ENCODE results near the gene C1orf167. TPM values are rescaled to one million over a fixed set of nuclear protein-coding genes. Genes with fewer than 3 reads are reported as not detected.

C1orf167 gene
- total and polyA plus RNA-seq, 2 of the 8 experiments (the other 6 are each of a cell fraction or from before 2014, with no cell fraction given), result 0.70 to 1.3 TPM

DNA sequence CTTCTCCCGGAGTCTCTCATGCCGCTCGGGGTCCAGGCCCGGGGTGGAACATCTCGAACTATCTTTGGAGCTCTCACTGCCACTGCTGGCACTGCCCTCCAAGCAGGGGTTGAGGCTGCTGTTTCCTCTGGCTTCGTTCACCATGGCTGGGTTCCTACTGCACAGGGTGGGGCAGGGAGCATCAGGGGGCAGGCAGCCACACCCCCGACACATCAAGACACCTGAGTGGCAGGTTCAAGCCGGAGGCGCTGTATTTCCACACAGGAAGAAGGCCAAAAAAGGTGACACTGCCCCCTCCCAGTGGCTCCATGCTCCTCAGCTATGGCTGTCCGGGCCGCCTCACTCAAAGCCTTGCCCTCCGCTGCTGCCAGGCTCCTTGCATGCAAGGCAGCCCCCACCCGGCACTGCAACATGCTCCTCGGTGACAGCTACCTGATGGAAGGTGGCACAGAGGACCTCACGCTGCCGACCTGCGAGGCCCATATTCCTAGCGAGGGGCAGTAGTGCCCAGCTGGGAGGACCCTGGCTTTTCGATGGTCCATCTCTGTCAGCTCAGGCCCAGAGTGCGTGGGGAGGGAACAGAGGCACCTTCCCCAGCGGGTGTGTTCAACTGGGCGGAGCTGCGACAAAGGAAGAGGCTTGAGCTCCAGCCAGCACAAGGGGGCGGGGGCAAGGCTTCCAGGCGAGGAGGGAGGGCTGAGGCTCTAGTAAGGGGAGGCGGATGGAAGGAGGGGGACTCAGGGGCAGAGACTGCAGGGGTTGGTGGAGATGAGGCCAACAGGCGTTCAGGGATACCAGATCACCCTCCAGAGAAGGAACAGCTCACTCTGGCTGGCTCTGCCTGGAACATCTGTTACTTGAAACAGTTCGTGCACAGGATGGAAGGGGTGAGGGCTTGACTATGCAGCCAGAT, 41.2 kb downstream of the C1orf167 start (continued):
- TF ChIP-seq, protein P1, sequence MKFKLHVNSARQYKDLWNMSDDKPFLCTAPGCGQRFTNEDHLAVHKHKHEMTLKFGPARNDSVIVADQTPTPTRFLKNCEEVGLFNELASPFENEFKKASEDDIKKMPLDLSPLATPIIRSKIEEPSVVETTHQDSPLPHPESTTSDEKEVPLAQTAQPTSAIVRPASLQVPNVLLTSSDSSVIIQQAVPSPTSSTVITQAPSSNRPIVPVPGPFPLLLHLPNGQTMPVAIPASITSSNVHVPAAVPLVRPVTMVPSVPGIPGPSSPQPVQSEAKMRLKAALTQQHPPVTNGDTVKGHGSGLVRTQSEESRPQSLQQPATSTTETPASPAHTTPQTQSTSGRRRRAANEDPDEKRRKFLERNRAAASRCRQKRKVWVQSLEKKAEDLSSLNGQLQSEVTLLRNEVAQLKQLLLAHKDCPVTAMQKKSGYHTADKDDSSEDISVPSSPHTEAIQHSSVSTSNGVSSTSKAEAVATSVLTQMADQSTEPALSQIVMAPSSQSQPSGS (IDR thresholded peaks at IDR 0.05; ENCODE audit: low read length), result no peak
- no peak for TF ChIP-seq SIRT6 (IDR thresholded peaks at IDR 0.05; ENCODE audit: low read length)
- no peak for TF ChIP-seq JUN (IDR thresholded peaks at IDR 0.05; ENCODE audit: low read depth, low read length)
- TF ChIP-seq ZNF274 (IDR thresholded peaks at IDR 0.05; ENCODE audit: borderline replicate concordance, extremely low read depth, low read length), result no peak
- TF ChIP-seq, protein P2, sequence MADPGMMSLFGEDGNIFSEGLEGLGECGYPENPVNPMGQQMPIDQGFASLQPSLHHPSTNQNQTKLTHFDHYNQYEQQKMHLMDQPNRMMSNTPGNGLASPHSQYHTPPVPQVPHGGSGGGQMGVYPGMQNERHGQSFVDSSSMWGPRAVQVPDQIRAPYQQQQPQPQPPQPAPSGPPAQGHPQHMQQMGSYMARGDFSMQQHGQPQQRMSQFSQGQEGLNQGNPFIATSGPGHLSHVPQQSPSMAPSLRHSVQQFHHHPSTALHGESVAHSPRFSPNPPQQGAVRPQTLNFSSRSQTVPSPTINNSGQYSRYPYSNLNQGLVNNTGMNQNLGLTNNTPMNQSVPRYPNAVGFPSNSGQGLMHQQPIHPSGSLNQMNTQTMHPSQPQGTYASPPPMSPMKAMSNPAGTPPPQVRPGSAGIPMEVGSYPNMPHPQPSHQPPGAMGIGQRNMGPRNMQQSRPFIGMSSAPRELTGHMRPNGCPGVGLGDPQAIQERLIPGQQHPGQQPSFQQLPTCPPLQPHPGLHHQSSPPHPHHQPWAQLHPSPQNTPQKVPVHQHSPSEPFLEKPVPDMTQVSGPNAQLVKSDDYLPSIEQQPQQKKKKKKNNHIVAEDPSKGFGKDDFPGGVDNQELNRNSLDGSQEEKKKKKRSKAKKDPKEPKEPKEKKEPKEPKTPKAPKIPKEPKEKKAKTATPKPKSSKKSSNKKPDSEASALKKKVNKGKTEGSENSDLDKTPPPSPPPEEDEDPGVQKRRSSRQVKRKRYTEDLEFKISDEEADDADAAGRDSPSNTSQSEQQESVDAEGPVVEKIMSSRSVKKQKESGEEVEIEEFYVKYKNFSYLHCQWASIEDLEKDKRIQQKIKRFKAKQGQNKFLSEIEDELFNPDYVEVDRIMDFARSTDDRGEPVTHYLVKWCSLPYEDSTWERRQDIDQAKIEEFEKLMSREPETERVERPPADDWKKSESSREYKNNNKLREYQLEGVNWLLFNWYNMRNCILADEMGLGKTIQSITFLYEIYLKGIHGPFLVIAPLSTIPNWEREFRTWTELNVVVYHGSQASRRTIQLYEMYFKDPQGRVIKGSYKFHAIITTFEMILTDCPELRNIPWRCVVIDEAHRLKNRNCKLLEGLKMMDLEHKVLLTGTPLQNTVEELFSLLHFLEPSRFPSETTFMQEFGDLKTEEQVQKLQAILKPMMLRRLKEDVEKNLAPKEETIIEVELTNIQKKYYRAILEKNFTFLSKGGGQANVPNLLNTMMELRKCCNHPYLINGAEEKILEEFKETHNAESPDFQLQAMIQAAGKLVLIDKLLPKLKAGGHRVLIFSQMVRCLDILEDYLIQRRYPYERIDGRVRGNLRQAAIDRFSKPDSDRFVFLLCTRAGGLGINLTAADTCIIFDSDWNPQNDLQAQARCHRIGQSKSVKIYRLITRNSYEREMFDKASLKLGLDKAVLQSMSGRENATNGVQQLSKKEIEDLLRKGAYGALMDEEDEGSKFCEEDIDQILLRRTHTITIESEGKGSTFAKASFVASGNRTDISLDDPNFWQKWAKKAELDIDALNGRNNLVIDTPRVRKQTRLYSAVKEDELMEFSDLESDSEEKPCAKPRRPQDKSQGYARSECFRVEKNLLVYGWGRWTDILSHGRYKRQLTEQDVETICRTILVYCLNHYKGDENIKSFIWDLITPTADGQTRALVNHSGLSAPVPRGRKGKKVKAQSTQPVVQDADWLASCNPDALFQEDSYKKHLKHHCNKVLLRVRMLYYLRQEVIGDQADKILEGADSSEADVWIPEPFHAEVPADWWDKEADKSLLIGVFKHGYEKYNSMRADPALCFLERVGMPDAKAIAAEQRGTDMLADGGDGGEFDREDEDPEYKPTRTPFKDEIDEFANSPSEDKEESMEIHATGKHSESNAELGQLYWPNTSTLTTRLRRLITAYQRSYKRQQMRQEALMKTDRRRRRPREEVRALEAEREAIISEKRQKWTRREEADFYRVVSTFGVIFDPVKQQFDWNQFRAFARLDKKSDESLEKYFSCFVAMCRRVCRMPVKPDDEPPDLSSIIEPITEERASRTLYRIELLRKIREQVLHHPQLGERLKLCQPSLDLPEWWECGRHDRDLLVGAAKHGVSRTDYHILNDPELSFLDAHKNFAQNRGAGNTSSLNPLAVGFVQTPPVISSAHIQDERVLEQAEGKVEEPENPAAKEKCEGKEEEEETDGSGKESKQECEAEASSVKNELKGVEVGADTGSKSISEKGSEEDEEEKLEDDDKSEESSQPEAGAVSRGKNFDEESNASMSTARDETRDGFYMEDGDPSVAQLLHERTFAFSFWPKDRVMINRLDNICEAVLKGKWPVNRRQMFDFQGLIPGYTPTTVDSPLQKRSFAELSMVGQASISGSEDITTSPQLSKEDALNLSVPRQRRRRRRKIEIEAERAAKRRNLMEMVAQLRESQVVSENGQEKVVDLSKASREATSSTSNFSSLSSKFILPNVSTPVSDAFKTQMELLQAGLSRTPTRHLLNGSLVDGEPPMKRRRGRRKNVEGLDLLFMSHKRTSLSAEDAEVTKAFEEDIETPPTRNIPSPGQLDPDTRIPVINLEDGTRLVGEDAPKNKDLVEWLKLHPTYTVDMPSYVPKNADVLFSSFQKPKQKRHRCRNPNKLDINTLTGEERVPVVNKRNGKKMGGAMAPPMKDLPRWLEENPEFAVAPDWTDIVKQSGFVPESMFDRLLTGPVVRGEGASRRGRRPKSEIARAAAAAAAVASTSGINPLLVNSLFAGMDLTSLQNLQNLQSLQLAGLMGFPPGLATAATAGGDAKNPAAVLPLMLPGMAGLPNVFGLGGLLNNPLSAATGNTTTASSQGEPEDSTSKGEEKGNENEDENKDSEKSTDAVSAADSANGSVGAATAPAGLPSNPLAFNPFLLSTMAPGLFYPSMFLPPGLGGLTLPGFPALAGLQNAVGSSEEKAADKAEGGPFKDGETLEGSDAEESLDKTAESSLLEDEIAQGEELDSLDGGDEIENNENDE (IDR thresholded peaks at IDR 0.05; ENCODE audit: insufficient replicate concordance, low read length), result no peak
- no peak for TF ChIP-seq CHD1 (IDR thresholded peaks at IDR 0.05; ENCODE audit: low read depth, low read length)
- no peak for TF ChIP-seq SUZ12 (IDR thresholded peaks at IDR 0.05; ENCODE audit: low read length)
- TF ChIP-seq TAF1 (IDR thresholded peaks at IDR 0.05; ENCODE audit: low read depth, low read length), result peak; percentile 59; the same call in 1 of the 2 replicates
